Tibial nerve (tissue), 4 donors: ENCODE measurements around the gene MTA3. TPM values are rescaled to one million over a fixed set of nuclear protein-coding genes. Genes with fewer than 3 reads are reported as not detected.
A peak's percentile ranks its signal among the peaks of the same experiment; 100 is the strongest.

Source experiments
- DNase-seq, 2 donors: peaks; one replicate each; pipeline ENCODE4 v3.0.0-alpha.2; 2019; ENCODE audit warnings: low spot score in 2 of 2
- H3K27ac ChIP-seq, 4 donors: fragments of 200-600 bp; sonication (generic) in 3 of 4; one replicate each; pipeline ENCODE4 v1.5.1; 2017 to 2019; ENCODE audit warnings: mild to moderate bottlenecking in 1 of 4
- H3K27me3 ChIP-seq, 2 donors: fragments of 200-600 bp; sonication (generic) in 1 of 2; one replicate each; pipeline versions ENCODE4 v1.5.1 to v1.6.0; 2017 to 2019
- H3K36me3 ChIP-seq, 3 donors: fragments of 200-600 bp; sonication (generic); one replicate each; pipeline ENCODE4 v1.5.1; 2018 to 2019
- H3K4me1 ChIP-seq, 4 donors: fragments of 200-600 bp; sonication (generic) in 3 of 4; one replicate each; pipeline ENCODE4 v1.5.1; 2017 to 2019
- H3K4me3 ChIP-seq, 4 donors: fragments of 200-600 bp; sonication (generic) in 3 of 4; one replicate each; pipeline ENCODE4 v1.5.1; 2017 to 2019; ENCODE audit warnings: mild to moderate bottlenecking in 1 of 4, moderate library complexity in 1 of 4
- H3K9me3 ChIP-seq, 4 donors: fragments of 200-600 bp; sonication (generic) in 3 of 4; one replicate each; pipeline ENCODE4 v1.5.1; 2017 to 2019
- CTCF ChIP-seq, 5 experiments: fragments of 200-600 bp in 3 of 5; fragments of 450-650 bp in 2 of 5; sonication (generic) in 3 of 5; IDR thresholded peaks; one replicate each; pipeline ENCODE4 v1.5.1; 2016 to 2019; ENCODE audit warnings: antibody characterized with exemption in 5 of 5, mild to moderate bottlenecking in 3 of 5, moderate library complexity in 2 of 5
- EP300 ChIP-seq, 2 donors: sonication (generic); formaldehyde crosslinking; IDR thresholded peaks; one replicate each; pipeline ENCODE4 v1.6.1; 2017; ENCODE audit warnings: antibody characterized with exemption in 2 of 2, mild to moderate bottlenecking in 1 of 2
- POLR2A ChIP-seq, 2 donors: fragments of 450-650 bp; IDR thresholded peaks; one replicate each; pipeline ENCODE4 v1.6.1; 2017; ENCODE audit warnings: antibody characterized with exemption in 2 of 2, mild to moderate bottlenecking in 2 of 2, moderate library complexity in 2 of 2
- WGBS, 2 donors: methylation state at CpG; one replicate each; pipeline ENCODE4 v1.1.5; 2018; 5-methylcytosine and 5-hydroxymethylcytosine counted together
- total RNA-seq, 4 donors: library from RNA; depleted of rRNA; stranded (reverse); fragments of >200 nt; gene quantifications; one replicate each; pipeline ENCODE4 v1.1.0, GENCODE V29; 2016

The MTA3 gene
- total RNA-seq, 4 donors from 2014 or later: 33.1 to 47.0 (median 42.5) TPM

- no peaks in the 10 kb centered on the region for H3K27me3 ChIP-seq
- peak overlapping the region; percentile 72 to 95 (median 92) for H3K27ac ChIP-seq
- 56 to 64% methylated on average over 3 of the region's 3 CpGs for WGBS, 2 donors
These were observed 1.6 kb upstream of the MTA3 start for GRCh38 chr2:42566837-42567321.

GRCh38 chr2:42567364-42567763 lies 1.1 kb upstream of the MTA3 start:
- Histone ChIP-seq H3K4me1 (peaks cover 0 to 35% (median 12%) of the 10 kb centered on the region in 4 donors), H3K9me3 (no peaks in the 10 kb centered on the region), H3K36me3 (peaks cover 0 to 14% (median 0%) of the 10 kb centered on the region in 3 donors), H3K27ac (peak overlapping the region; percentile 72 to 95 (median 92)), H3K4me3 (no peak overlapping the region), H3K27me3 (no peaks in the 10 kb centered on the region)
- TF ChIP-seq EP300 (IDR thresholded peaks at IDR 0.05) (no peak), POLR2A (IDR thresholded peaks at IDR 0.05) (no peak), CTCF (IDR thresholded peaks at IDR 0.05) (no peak)
- 27 to 28% methylated on average over 7 of the region's 7 CpGs for WGBS, 2 donors
- DNase-seq: no peak

More at GRCh38 chr2:42566837-42567321, 1.6 kb upstream of the MTA3 start:
- TF ChIP-seq CTCF (IDR thresholded peaks at IDR 0.05): no peak
- TF ChIP-seq POLR2A (IDR thresholded peaks at IDR 0.05): no peak
- TF ChIP-seq EP300 (IDR thresholded peaks at IDR 0.05): no peak
- H3K9me3 ChIP-seq: no peaks in the 10 kb centered on the region
- no peak overlapping the region for H3K4me3 ChIP-seq
- no peak for DNase-seq
- H3K36me3 ChIP-seq: peaks cover 0 to 9% (median 0%) of the 10 kb centered on the region in 3 donors
- peaks cover 0 to 35% (median 12%) of the 10 kb centered on the region in 4 donors for H3K4me1 ChIP-seq

GRCh38 chr2:42567806-42568400 lies 529 bp upstream of the MTA3 start:
- H3K27me3 ChIP-seq: no peaks in the 10 kb centered on the region
- 18 to 21% methylated on average over 12 of the region's 12 CpGs for WGBS, 2 donors
- peaks cover 0 to 35% (median 12%) of the 10 kb centered on the region in 4 donors for H3K4me1 ChIP-seq
- peak in 1 of 2 donors; percentile 16 for DNase-seq
- no peaks in the 10 kb centered on the region for H3K9me3 ChIP-seq
- H3K36me3 ChIP-seq: peaks cover 0 to 19% (median 0%) of the 10 kb centered on the region in 3 donors
- H3K27ac ChIP-seq: peak overlapping the region; percentile 72 to 95 (median 92)
- peak overlapping the region; percentile 61 to 83 (median 72) for H3K4me3 ChIP-seq
- TF ChIP-seq CTCF (IDR thresholded peaks at IDR 0.05) (no peak), POLR2A (IDR thresholded peaks at IDR 0.05) (no peak), EP300 (IDR thresholded peaks at IDR 0.05) (no peak)

- H3K4me3 ChIP-seq: peak overlapping the region; percentile 61 to 83 (median 72)
- H3K4me1 ChIP-seq: peaks cover 0 to 35% (median 12%) of the 10 kb centered on the region in 4 donors
- H3K36me3 ChIP-seq: peaks cover 0 to 32% (median 0%) of the 10 kb centered on the region in 3 donors
- DNase-seq: peak in 1 of 2 donors; percentile 16
- H3K9me3 ChIP-seq: no peaks in the 10 kb centered on the region
- TF ChIP-seq POLR2A (IDR thresholded peaks at IDR 0.05): no peak
- no peak for TF ChIP-seq CTCF (IDR thresholded peaks at IDR 0.05)
- peak in 1 of 2 donors; percentile 15 for TF ChIP-seq EP300 (IDR thresholded peaks at IDR 0.05)
- no peaks in the 10 kb centered on the region for H3K27me3 ChIP-seq
- 2 to 3% methylated on average over 18 to 20 of the region's 20 CpGs for WGBS, 2 donors
- peak overlapping the region; percentile 72 to 95 (median 92) for H3K27ac ChIP-seq
These were observed 782 bp downstream of the MTA3 start for GRCh38 chr2:42569116-42569711.

- WGBS, 2 donors: 52 to 60% methylated on average over 4 of the region's 4 CpGs
- H3K4me1 ChIP-seq: peaks cover 0 to 35% (median 12%) of the 10 kb centered on the region in 4 donors
- TF ChIP-seq CTCF (IDR thresholded peaks at IDR 0.05) (no peak), POLR2A (IDR thresholded peaks at IDR 0.05) (no peak), EP300 (IDR thresholded peaks at IDR 0.05) (no peak)
- peaks cover 0 to 35% (median 0%) of the 10 kb centered on the region in 3 donors for H3K36me3 ChIP-seq
- DNase-seq: no peak
- peak overlapping the region in 3 of 4 donors; percentile 69 to 83 (median 74) for H3K4me3 ChIP-seq
- no peaks in the 10 kb centered on the region for H3K27me3 ChIP-seq
- H3K27ac ChIP-seq: peak overlapping the region in 3 of 4 donors; percentile 92 to 95 (median 92)
- no peaks in the 10 kb centered on the region for H3K9me3 ChIP-seq
These were observed 1.5 kb downstream of the MTA3 start for GRCh38 chr2:42569883-42570282.
